ES-I3 (cell line): ENCODE data around the gene HECA.
"Not testable (repeated sequence)": the region's sequence is repeated elsewhere in the genome, so short reads cannot be mapped to it uniquely, and the experiment has no call there.

Source experiments
- H3K36me3 ChIP-seq: 2 replicates; pipeline ENCODE4 v1.6.1; 2013; ENCODE audit warnings: mild to moderate bottlenecking, low read length, control low read depth, moderate library complexity; ENCODE audit not compliant: insufficient read depth
- H3K4me1 ChIP-seq: 2 replicates; pipeline ENCODE4 v1.6.1; 2013; ENCODE audit warnings: mild to moderate bottlenecking, control low read depth, low read length; ENCODE audit not compliant: insufficient read depth
- H3K9ac ChIP-seq: 2 replicates; pipeline ENCODE4 v1.6.1; 2013; ENCODE audit warnings: low read depth, mild to moderate bottlenecking, low read length, moderate library complexity
- H3K9me3 ChIP-seq: 2 replicates; pipeline ENCODE4 v1.6.1; 2013; ENCODE audit warnings: mild to moderate bottlenecking, low read length, moderate library complexity; ENCODE audit not compliant: control insufficient read depth, insufficient read depth

Gene HECA

DNA sequence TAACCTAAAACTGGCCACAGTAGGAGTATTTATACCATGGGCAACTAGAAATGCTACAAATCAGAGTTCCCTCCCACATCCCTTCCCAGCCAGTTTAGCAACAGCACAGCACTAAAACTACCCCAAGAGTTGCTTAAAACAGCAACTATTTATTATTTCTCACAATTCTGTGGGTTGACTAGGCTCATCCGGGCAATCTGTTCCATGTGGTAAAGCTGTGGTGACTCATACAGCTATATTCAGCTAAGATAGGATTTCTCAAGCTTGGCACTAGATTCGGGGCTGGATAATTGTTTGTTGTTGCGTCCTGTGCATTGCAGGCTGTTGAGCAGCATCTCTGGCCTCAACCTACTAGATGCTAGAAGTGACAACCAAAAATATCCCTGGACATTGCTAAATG, 8.6 kb upstream of the HECA start:
- H3K36me3 ChIP-seq, result no peaks in the 10 kb centered on the region
- no peaks in the 10 kb centered on the region for H3K9me3 ChIP-seq
- 0 out of 2 replicates have a peak, but pooled peaks cover 4% of the 10 kb centered on the region for H3K4me1 ChIP-seq
- no peak overlapping the region for H3K9ac ChIP-seq

DNA sequence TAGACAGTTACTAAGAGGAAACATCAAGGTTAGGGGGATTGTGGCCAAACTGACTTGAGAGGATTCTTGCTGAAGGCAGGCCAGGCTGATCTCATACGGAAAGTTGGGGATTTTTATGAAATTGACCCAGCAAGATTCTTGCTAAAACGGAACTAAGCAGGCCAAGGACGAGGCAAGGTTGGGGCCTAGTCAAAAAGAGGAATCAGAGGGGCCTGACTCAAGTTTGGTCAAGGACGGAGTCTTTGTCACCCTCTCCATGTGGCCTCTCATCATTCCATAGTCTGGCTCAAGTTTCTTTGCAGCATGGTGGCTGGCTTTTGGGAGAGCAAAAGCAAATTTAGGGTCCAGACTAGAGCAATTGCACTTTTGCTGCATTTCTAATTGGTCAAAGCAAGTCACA, 7.9 kb upstream of the HECA start:
- H3K9me3 ChIP-seq, result no peaks in the 10 kb centered on the region
- 0 out of 2 replicates have a peak, but pooled peaks cover 4% of the 10 kb centered on the region for H3K4me1 ChIP-seq
- no peak overlapping the region for H3K9ac ChIP-seq
- no peaks in the 10 kb centered on the region for H3K36me3 ChIP-seq

- H3K36me3 ChIP-seq, result no peaks in the 10 kb centered on the region
- H3K4me1 ChIP-seq, result 0 out of 2 replicates have a peak, but pooled peaks cover 4% of the 10 kb centered on the region
- no peaks in the 10 kb centered on the region for H3K9me3 ChIP-seq
- no peak overlapping the region for H3K9ac ChIP-seq
These were observed 5.6 kb upstream of the HECA start for GRCh38 chr6:139129284-139129683.

DNA sequence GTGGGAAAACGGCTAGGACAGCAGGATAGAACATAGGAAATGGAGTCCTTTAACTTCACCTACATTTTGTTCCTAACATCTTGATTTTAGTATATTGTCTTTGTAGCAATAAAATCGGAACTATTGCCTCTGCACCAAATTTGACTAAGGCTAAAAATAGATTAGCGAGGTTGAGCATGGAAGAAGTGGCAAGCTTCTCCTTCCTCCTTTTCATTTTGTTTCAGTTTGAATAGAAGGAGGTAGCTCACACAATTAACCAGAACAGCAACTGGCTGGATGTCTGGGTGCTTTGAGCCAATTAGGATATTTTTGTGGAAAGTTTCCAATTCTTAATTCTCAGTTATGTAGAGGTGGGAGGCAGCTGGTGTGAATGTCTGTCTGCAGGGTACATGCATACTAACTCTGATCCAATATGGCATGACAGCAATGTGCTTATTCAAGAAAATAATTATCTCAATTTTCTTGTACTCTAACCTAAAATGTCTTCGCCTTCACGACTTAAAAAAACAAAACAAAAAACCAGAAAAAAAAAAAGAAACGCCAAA, 3.1 kb upstream of the HECA start:
- no peaks in the 10 kb centered on the region for H3K36me3 ChIP-seq
- H3K9ac ChIP-seq, result no peak overlapping the region
- H3K4me1 ChIP-seq, result no peaks in the 10 kb centered on the region
- no peaks in the 10 kb centered on the region for H3K9me3 ChIP-seq

DNA sequence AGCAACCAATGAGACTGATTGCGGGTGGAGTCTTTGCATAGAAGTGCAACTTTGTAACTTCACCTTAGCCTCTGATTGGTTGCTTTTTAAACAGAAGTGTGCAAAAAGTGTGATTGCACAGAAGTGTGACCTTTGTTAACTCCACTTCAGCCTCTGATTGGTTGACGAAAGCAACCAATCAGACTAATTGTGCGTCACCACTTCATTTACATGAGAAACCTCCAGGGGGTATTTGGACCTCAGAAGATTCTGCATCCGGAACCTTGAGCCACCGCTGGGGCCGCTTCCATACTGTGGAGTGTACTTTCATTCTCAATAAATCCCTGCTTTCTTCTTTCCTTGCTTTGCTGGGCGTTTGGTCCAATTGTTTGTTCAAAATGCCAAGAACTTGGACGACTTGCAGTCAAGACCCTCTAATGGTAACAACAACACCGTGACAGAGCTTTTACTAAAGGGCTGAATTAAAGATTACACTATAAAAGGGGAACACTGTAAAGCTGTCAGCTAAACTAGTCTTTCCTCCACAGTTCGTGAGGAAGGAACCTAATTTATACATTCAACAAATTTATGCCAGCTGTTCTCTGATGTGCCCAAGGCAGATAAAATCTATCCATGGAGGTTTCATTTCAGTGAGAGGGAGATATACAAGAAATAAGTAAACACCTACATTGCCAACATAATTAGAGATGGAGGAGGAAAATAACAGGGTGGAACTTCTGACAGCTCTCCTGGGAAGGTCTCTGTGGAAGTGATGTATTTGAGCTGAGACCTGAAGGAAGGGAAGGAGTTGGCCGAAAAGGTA, 1.4 kb upstream of the HECA start:
- Histone ChIP-seq H3K9ac (no peak overlapping the region), H3K9me3 (no peaks in the 10 kb centered on the region), H3K36me3 (no peaks in the 10 kb centered on the region), H3K4me1 (no peaks in the 10 kb centered on the region)

GRCh38 chr6:139134064-139134395, 850 bp upstream of the HECA start:
- H3K9ac ChIP-seq, result no peak overlapping the region

GRCh38 chr6:139135578-139136545, 982 bp downstream of the HECA start:
- peak overlapping the region; percentile 70 for H3K9ac ChIP-seq
- no peaks in the 10 kb centered on the region for H3K9me3 ChIP-seq
- H3K36me3 ChIP-seq, result no peaks in the 10 kb centered on the region
- H3K4me1 ChIP-seq, result no peaks in the 10 kb centered on the region

More at GRCh38 chr6:139134064-139134395, 850 bp upstream of the HECA start:
- H3K36me3 ChIP-seq, result no peaks in the 10 kb centered on the region
- H3K4me1 ChIP-seq, result no peaks in the 10 kb centered on the region
- H3K9me3 ChIP-seq, result no peaks in the 10 kb centered on the region

GRCh38 chr6:139137706-139138105, 2.8 kb downstream of the HECA start:
- Histone ChIP-seq H3K36me3 (no peaks in the 10 kb centered on the region), H3K4me1 (no peaks in the 10 kb centered on the region), H3K9me3 (no peaks in the 10 kb centered on the region), H3K9ac (no peak overlapping the region)

- not testable (repeated sequence) for H3K9ac ChIP-seq, H3K9me3 ChIP-seq, H3K36me3 ChIP-seq, H3K4me1 ChIP-seq
These were observed 6.0 kb downstream of the HECA start for GRCh38 chr6:139140854-139141253.

DNA sequence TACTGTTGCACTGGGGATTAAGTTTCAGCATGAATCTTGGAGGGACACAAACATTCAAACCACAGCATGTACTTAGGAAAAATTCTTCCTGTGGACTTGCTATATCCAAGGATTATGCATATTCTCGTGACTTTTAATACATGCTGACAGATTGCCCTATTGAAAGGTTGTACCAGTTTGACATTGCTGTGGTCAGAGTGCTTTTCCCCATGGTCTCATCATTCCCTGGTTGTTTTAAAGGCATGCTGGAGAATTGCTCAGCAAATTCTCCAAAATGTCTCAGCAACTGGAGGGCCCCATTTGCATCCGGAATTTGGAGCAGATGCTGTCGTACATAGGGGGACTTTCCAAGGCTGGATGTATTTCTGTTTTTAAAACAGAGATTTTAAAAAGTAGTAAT, 7.4 kb downstream of the HECA start:
- Histone ChIP-seq H3K4me1 (peaks cover 8% of the 10 kb centered on the region; the same call in 1 of the 2 replicates), H3K9ac (no peak overlapping the region), H3K9me3 (no peaks in the 10 kb centered on the region), H3K36me3 (no peaks in the 10 kb centered on the region)

DNA sequence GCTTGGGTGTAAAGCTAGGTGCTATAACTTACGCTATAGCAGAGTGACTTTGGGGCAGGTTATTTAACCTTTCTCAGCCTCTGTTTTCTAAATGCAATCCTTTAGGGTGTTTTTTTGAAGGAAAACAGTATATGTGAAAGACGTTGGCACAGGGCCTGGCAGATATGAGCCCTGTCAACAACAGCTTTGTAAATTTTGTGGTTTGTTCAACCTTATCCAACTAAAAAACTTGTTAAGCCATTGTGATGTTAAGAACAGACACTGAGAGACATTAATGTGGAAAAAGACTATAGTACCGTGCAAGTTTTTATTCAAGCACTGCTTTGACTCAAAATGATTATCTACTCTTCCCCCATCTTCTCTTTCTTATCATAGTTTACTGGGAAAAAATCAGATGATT, 8.2 kb downstream of the HECA start:
- no peaks in the 10 kb centered on the region for H3K9me3 ChIP-seq
- no peak overlapping the region for H3K9ac ChIP-seq
- peaks cover 8% of the 10 kb centered on the region; the same call in 1 of the 2 replicates for H3K4me1 ChIP-seq
- H3K36me3 ChIP-seq, result no peaks in the 10 kb centered on the region

DNA sequence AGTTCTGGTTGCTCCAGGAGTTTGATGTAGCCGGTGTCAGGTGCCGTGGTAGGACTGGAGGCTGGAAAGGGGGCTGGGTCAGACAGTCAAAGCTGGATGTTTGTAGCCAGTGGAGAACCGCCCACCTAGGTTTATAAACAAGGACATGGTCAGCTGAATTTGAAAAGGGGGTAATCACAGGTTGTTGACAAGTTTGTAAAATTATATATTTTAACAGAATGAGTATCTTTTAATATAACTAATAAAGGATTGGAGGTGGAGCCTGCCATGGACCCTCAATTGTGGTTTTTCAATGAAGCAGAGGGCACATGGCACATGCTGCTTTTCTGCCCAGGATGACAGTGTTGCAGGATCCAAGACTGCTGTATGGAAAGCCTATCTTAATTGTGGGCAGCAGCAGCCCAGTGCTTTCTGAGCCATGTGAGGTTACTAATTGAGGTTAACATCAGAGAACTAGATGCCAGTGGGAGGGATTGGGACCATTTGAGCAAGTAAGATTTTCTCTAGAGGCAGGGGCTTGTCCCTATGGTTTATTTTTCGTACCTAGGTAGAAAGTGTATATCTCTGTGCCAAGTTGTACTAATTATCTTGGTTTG, 9.7 kb downstream of the HECA start:
- H3K9ac ChIP-seq, result no peak overlapping the region; the same call in 1 of the 2 replicates
- peaks cover 8% of the 10 kb centered on the region for H3K4me1 ChIP-seq
- no peaks in the 10 kb centered on the region for H3K36me3 ChIP-seq
- H3K9me3 ChIP-seq, result no peaks in the 10 kb centered on the region

DNA sequence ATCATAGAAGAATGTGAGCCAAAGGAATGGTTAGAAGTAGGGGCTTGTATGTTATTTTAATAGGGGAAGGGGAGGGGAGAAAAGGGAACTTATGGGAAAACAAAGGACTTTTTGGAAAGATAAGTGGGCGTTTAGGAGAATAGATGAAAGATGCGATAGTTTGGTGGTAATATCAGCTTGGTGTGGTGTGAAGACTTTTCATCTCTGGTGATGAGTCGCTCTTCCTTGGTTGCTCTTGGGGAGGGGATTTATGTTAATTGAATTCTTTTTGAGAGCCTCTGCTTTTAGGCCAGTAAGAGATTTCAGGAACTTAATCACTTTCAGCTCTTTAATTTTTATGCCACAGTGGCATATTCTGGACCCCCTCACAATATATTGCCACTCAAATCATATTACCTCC, 10.8 kb downstream of the HECA start:
- Histone ChIP-seq H3K36me3 (no peaks in the 10 kb centered on the region), H3K9me3 (no peaks in the 10 kb centered on the region), H3K9ac (no peak overlapping the region), H3K4me1 (peaks cover 8% of the 10 kb centered on the region)

- Histone ChIP-seq H3K4me1 (peaks cover 14% of the 10 kb centered on the region), H3K9ac (no peak overlapping the region), H3K36me3 (no peaks in the 10 kb centered on the region), H3K9me3 (no peaks in the 10 kb centered on the region)
These were observed 11.4 kb downstream of the HECA start for GRCh38 chr6:139146317-139146726.
